ENCODE data around the gene BABAM2. TPM values are rescaled to one million over a fixed set of nuclear protein-coding genes. Genes with fewer than 3 reads are reported as not detected.

Gene BABAM2
- total and polyA plus RNA-seq, 7 donors = 22.9 to 52.3 (median 25.2) TPM

DNA sequence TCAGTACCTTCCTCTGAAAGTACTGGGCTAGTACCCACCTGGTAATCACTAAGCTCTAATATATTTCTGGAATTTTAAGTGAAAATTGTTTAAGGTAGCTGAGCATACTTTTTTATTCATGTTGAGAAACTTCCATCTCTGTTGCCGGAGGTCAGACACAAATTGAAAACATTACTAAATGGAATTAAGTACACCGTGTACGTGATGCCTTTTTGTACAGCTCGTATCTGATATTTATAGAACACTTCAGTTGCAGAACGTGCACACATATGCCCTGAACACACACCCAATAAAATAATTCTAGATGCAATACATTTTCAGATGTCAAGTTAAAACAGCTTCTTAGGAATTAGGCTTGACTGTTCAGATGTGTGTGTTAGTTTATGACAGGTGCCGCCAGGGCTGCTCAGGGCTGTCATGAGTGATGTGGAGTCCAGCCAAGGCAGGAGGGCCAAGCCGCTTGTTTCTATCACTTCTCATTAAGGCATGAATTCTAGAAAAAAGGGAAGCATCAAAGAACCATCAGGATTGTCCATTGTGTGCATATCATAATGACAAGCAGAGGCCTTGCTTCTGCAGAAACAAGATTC is 421.2 kb downstream of the BABAM2 start:
- H3K4me1 ChIP-seq = peaks cover 0 to 14% (median 2%) of the 10 kb centered on the region in 4 donors
- no peaks in the 10 kb centered on the region for H3K36me3 ChIP-seq
- H3K27me3 ChIP-seq = no peaks in the 10 kb centered on the region
- peak overlapping the region in 2 of 4 donors; percentile 23 to 51 for H3K27ac ChIP-seq
- H3K9me3 ChIP-seq = no peaks in the 10 kb centered on the region
- TF ChIP-seq EP300 (IDR thresholded peaks at IDR 0.05) (peak in 3 of 4 donors; percentile 12 to 86 (median 25)), POLR2A (IDR thresholded peaks at IDR 0.05) (no peak), POLR2AphosphoS5 (IDR thresholded peaks at IDR 0.05) (peak in 3 of 4 donors; percentile 18 to 40 (median 40))
- TF ChIP-seq, protein P1, sequence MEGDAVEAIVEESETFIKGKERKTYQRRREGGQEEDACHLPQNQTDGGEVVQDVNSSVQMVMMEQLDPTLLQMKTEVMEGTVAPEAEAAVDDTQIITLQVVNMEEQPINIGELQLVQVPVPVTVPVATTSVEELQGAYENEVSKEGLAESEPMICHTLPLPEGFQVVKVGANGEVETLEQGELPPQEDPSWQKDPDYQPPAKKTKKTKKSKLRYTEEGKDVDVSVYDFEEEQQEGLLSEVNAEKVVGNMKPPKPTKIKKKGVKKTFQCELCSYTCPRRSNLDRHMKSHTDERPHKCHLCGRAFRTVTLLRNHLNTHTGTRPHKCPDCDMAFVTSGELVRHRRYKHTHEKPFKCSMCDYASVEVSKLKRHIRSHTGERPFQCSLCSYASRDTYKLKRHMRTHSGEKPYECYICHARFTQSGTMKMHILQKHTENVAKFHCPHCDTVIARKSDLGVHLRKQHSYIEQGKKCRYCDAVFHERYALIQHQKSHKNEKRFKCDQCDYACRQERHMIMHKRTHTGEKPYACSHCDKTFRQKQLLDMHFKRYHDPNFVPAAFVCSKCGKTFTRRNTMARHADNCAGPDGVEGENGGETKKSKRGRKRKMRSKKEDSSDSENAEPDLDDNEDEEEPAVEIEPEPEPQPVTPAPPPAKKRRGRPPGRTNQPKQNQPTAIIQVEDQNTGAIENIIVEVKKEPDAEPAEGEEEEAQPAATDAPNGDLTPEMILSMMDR (IDR thresholded peaks at IDR 0.05) = no peak
- intact Hi-C loops (cut with DNase I) = no loop called here
- no peak overlapping the region for H3K4me3 ChIP-seq
- WGBS, 2 donors = 36 to 81% methylated on average over 7 of the region's 7 CpGs
- no peak for DNase-seq

DNA sequence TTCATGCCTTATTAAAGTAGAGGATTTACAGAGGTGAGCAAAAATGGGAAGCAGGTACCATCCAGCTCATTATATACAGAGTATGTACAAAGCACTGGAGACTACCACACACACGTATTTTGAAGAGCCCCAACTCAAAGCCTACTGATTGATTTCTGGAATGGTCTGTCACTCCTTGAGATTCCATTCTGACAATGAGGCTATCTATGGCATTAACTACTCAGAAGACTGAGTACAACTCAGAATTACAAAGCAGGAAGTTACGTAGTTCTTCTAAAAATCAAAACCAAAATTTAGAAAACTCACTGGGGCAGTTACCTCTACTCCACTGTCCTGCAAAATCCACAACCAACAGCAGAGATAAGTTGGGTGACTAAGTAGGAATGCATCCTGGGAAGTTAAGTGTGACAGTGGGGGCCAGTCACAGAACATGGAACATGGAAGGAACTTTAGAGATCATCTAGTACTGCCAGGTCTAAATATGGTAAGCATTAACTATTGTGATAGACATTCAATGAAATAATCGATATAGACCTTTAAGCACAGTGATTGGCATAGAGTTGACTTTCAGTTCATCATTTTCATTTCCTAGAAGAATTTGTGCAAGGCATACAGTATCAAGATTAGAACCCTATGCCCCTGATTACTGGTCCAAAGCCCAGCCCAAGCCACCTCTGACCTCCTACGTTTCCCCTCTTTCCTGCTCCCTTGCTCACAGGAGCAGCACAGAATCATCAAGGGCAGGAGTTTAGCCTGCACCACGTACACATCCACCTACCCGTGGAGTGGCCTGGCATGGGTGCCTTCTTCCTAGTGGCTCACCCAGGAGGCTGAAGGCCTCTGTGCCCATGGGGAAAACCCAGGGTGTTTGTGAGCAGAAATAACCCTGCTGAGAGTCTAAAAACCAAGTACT is 422.0 kb downstream of the BABAM2 start:
- intact Hi-C loops (cut with DNase I) = no loop called here
- peaks cover 0 to 14% (median 2%) of the 10 kb centered on the region in 4 donors for H3K4me1 ChIP-seq
- TF ChIP-seq POLR2A (IDR thresholded peaks at IDR 0.05) = no peak
- no peak for TF ChIP-seq POLR2AphosphoS5 (IDR thresholded peaks at IDR 0.05)
- TF ChIP-seq, protein P1 (IDR thresholded peaks at IDR 0.05) = no peak
- TF ChIP-seq EP300 (IDR thresholded peaks at IDR 0.05) = no peak
- H3K27me3 ChIP-seq = no peaks in the 10 kb centered on the region
- no peaks in the 10 kb centered on the region for H3K9me3 ChIP-seq
- WGBS, 2 donors = 95% methylated on average over 6 of the region's 6 CpGs
- H3K36me3 ChIP-seq = no peaks in the 10 kb centered on the region
- H3K4me3 ChIP-seq = no peak overlapping the region
- no peak for DNase-seq
- H3K27ac ChIP-seq = peak overlapping the region in 2 of 4 donors; percentile 19 to 24

DNA sequence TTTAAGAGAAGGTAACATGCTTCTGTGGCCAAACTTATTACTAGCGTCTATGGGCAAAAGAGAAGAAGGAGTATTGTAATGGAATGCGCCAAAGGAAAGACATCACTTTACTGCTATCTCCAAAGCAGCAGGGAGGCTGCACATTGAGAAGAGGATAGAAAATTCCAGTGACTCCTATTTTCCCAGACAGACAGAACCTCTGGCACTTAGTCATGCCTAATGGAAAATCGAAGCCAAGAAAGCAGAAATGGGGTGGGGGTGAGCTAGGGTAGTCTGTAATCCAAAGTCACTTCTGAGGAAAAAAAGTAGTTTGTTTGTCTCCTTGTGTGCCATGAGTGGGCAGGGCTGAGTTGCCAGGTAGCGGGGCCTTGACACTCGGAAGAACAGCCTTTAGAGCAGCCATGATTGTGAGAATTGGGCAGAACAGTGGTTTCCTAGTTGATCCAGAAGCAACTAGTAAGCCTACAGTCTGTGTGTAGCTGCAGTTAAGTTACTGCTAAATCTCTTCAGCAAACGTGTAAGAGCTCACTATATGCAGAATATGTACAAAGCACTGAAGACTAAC is 422.8 kb downstream of the BABAM2 start:
- intact Hi-C loops (cut with DNase I) = no loop called here
- WGBS, 2 donors = 96% methylated on average over 6 of the region's 6 CpGs
- H3K4me3 ChIP-seq = no peak overlapping the region
- H3K4me1 ChIP-seq = peaks cover 0 to 14% (median 2%) of the 10 kb centered on the region in 4 donors
- H3K9me3 ChIP-seq = no peaks in the 10 kb centered on the region
- no peaks in the 10 kb centered on the region for H3K27me3 ChIP-seq
- no peak overlapping the region for H3K27ac ChIP-seq
- DNase-seq = no peak
- TF ChIP-seq, protein P1 (IDR thresholded peaks at IDR 0.05) = no peak
- TF ChIP-seq EP300 (IDR thresholded peaks at IDR 0.05) (no peak), POLR2AphosphoS5 (IDR thresholded peaks at IDR 0.05) (no peak), POLR2A (IDR thresholded peaks at IDR 0.05) (no peak)
- H3K36me3 ChIP-seq = no peaks in the 10 kb centered on the region

DNA sequence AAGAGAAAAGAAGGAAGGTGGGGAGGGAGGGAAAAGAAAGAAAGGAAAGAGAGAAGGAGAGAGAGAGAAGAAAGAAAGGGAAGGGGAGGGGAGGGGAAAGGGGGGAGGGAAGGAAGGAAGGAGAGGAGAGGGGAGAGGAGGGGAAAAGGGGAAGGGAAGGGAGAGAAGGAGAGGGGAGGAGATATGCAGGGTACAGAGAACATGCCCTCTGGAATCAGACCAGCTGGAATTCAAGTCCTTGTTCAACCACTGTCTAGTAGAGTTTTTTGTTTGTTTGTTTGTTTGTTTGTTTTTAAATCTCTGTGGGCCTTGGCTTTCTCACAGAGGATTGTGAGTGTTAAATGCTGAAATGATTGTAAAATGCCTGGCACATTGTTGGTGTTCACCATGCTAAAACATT is 424.4 kb downstream of the BABAM2 start:
- H3K9me3 ChIP-seq = no peaks in the 10 kb centered on the region
- peaks cover 0 to 14% (median 2%) of the 10 kb centered on the region in 4 donors for H3K4me1 ChIP-seq
- H3K4me3 ChIP-seq = no peak overlapping the region
- no peak overlapping the region for H3K27ac ChIP-seq
- DNase-seq = no peak
- no peaks in the 10 kb centered on the region for H3K36me3 ChIP-seq
- no peaks in the 10 kb centered on the region for H3K27me3 ChIP-seq
- intact Hi-C loops (cut with DNase I) = no loop called here
- TF ChIP-seq EP300 (IDR thresholded peaks at IDR 0.05) (no peak), POLR2AphosphoS5 (IDR thresholded peaks at IDR 0.05) (no peak), POLR2A (IDR thresholded peaks at IDR 0.05) (no peak)
- TF ChIP-seq, protein P1 (IDR thresholded peaks at IDR 0.05) = no peak

All from sigmoid colon (tissue), 7 donors.